IPS-18c (cell line): Measurements from ENCODE around the gene SMIM23.

ENCODE experiments used
- H3K4me3 ChIP-seq: 2 replicates; pipeline ENCODE4 v1.7.0; 2013; ENCODE audit warnings: low read depth, mild to moderate bottlenecking, low read length, moderate library complexity; ENCODE audit not compliant: insufficient read depth
- H3K9me3 ChIP-seq: one replicate; pipeline ENCODE4 v1.6.1; 2013; ENCODE audit warnings: mild to moderate bottlenecking, low read length, moderate library complexity; ENCODE audit not compliant: control insufficient read depth, insufficient read depth

SMIM23 gene

GRCh38 chr5:171835066-171835465, 49.4 kb downstream of the SMIM23 start:
- Histone ChIP-seq H3K9me3 (peaks cover 2% of the 10 kb centered on the region), H3K4me3 (no peak overlapping the region)

GRCh38 chr5:171837522-171837921, 51.9 kb downstream of the SMIM23 start:
- Histone ChIP-seq H3K9me3 (no peaks in the 10 kb centered on the region), H3K4me3 (no peak overlapping the region)

- Histone ChIP-seq H3K4me3 (no peak overlapping the region), H3K9me3 (no peaks in the 10 kb centered on the region)
These were observed 52.4 kb downstream of the SMIM23 start for GRCh38 chr5:171838066-171838465.

- no peaks in the 10 kb centered on the region for H3K9me3 ChIP-seq
- no peak overlapping the region for H3K4me3 ChIP-seq
These were observed 53.5 kb downstream of the SMIM23 start for GRCh38 chr5:171839112-171839511.

GRCh38 chr5:171840066-171840465, 54.4 kb downstream of the SMIM23 start:
- Histone ChIP-seq H3K9me3 (no peaks in the 10 kb centered on the region), H3K4me3 (no peak overlapping the region)
